DND-41 (cell line): Measurements from ENCODE around the gene PPP1R3G.
"Not testable (repeated sequence)": the region's sequence is repeated elsewhere in the genome, so short reads cannot be mapped to it uniquely, and the experiment has no call there.

ENCODE experiments used
- ATAC-seq: fragments of 200-7000 bp; cut with Tn5 transposase; 3 replicates; pipeline ENCODE4 v1.9.1; 2021; ENCODE audit warnings: low read depth; ENCODE audit not compliant: insufficient read depth
- DNase-seq: peaks from one replicate; pipeline ENCODE4 v3.0.0-alpha.2; 2020
- H2AFZ ChIP-seq: 2 replicates; pipeline ENCODE4 v1.6.0; 2012; ENCODE audit warnings: low read depth, low read length
- H3K27ac ChIP-seq: 2 replicates; pipeline ENCODE4 v1.5.1; 2012; ENCODE audit warnings: low read length, inconsistent platforms
- H3K27me3 ChIP-seq: fragments of 200-600 bp; sonication (generic); 2 replicates; pipeline ENCODE4 v1.6.0; 2012; ENCODE audit warnings: low read length, mild to moderate bottlenecking, inconsistent platforms; ENCODE audit not compliant: insufficient read depth, poor library complexity
- H3K36me3 ChIP-seq: 2 replicates; pipeline ENCODE4 v1.5.1; 2012; ENCODE audit warnings: low read length, inconsistent platforms; ENCODE audit not compliant: insufficient read depth
- H3K4me1 ChIP-seq: 2 replicates; pipeline ENCODE4 v1.5.1; 2012; ENCODE audit warnings: mild to moderate bottlenecking, low read length; ENCODE audit not compliant: insufficient read depth
- H3K4me2 ChIP-seq: 2 replicates; pipeline ENCODE4 v1.6.0; 2012; ENCODE audit warnings: mild to moderate bottlenecking, moderate library complexity, low read length, inconsistent platforms; ENCODE audit not compliant: insufficient read depth
- H3K4me3 ChIP-seq, 2 experiments: fragments of 200-600 bp in 1 of 2; shearing (Covaris generic) in 1 of 2; 2 replicates each; pipeline ENCODE4 v1.5.1; 2012 to 2016; ENCODE audit warnings: inconsistent platforms in 2 of 2, low read length in 2 of 2, mild to moderate bottlenecking in 2 of 2, low read depth in 1 of 2, moderate library complexity in 1 of 2
- H3K79me2 ChIP-seq: 2 replicates; pipeline ENCODE4 v1.6.0; 2012; ENCODE audit warnings: low read length, inconsistent platforms; ENCODE audit not compliant: insufficient read depth
- H3K9ac ChIP-seq: 2 replicates; pipeline ENCODE4 v1.6.0; 2012; ENCODE audit warnings: low read depth, mild to moderate bottlenecking, inconsistent platforms, low read length, moderate library complexity
- H3K9me3 ChIP-seq: 2 replicates; pipeline ENCODE4 v1.5.1; 2012; ENCODE audit warnings: low read length, moderate library complexity, mild to moderate bottlenecking, inconsistent platforms; ENCODE audit not compliant: insufficient read depth, severe bottlenecking
- H4K20me1 ChIP-seq: 2 replicates; pipeline ENCODE4 v1.6.0; 2012; ENCODE audit warnings: low read length; ENCODE audit not compliant: insufficient read depth
- EZH2 ChIP-seq: IDR thresholded peaks from 3 replicates; pipeline ENCODE4 v1.6.1; 2012; ENCODE audit warnings: borderline replicate concordance, low read depth, mild to moderate bottlenecking, moderate library complexity, low read length, inconsistent platforms; ENCODE audit not compliant: severe bottlenecking
- TF ChIP-seq, protein P1 (sequence below): IDR thresholded peaks from 2 replicates; pipeline ENCODE4 v1.5.1; 2012; ENCODE audit warnings: borderline replicate concordance, low read length, moderate library complexity, mild to moderate bottlenecking; ENCODE audit not compliant: poor library complexity, severe bottlenecking; ENCODE audit errors: extremely low read depth

PPP1R3G gene

DNA sequence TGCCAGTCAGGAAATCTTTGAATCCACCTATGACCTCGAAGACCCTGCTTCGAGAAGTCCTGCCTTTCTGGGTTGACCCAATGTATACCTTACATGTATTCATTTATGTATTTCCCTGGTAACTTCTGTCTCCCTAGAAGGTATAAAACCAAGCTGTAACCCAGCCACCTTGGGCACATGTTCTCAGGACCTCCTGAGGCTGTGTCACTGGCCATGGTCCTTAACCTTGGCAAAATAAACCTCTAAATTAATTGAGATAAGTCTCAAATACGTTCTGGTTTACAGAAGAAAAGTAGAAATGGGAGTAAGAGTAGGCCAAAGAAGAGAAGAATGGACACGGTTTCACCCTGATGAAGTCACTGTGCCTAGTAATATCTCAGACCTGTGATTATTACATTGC lies 30.0 kb upstream of the PPP1R3G start:
- Histone ChIP-seq H3K4me1 (no peaks in the 10 kb centered on the region), H3K9me3 (peaks cover 8% of the 10 kb centered on the region), H3K27me3 (no peaks in the 10 kb centered on the region), H3K79me2 (no peaks in the 10 kb centered on the region), H3K27ac (no peak overlapping the region), H3K9ac (no peak overlapping the region), H3K4me3 (no peak overlapping the region), H2AFZ (no peak overlapping the region), H3K36me3 (no peaks in the 10 kb centered on the region), H3K4me2 (no peak overlapping the region), H4K20me1 (no peaks in the 10 kb centered on the region)
- ATAC-seq, result no peak
- no peak for DNase-seq
- TF ChIP-seq, protein P1, sequence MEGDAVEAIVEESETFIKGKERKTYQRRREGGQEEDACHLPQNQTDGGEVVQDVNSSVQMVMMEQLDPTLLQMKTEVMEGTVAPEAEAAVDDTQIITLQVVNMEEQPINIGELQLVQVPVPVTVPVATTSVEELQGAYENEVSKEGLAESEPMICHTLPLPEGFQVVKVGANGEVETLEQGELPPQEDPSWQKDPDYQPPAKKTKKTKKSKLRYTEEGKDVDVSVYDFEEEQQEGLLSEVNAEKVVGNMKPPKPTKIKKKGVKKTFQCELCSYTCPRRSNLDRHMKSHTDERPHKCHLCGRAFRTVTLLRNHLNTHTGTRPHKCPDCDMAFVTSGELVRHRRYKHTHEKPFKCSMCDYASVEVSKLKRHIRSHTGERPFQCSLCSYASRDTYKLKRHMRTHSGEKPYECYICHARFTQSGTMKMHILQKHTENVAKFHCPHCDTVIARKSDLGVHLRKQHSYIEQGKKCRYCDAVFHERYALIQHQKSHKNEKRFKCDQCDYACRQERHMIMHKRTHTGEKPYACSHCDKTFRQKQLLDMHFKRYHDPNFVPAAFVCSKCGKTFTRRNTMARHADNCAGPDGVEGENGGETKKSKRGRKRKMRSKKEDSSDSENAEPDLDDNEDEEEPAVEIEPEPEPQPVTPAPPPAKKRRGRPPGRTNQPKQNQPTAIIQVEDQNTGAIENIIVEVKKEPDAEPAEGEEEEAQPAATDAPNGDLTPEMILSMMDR, result no peak
- no peak for TF ChIP-seq EZH2

DNA sequence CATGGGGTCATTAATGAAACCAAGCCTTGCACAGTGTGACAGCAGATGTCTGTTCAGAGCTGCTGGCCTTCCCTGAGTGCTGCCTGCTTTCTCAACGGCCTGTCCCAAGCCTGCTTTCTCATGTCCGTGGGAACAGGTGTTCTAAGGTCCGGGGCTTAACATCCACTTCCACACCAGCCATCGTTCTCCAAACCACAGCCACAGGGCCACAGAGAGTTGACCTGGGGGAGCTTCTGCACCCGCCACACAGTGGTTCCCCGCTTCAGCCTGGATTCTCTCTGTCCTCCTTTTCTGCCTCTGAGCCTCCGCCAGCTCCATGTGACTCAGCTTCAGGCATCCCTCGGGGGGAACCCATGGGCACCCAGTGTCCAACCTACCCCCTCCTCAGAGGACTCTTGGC lies 26.9 kb upstream of the PPP1R3G start:
- TF ChIP-seq, protein P1, result no peak
- TF ChIP-seq EZH2, result no peak
- ATAC-seq (no peak), DNase-seq (no peak)
- no peaks in the 10 kb centered on the region for H3K36me3 ChIP-seq
- H4K20me1 ChIP-seq, result no peaks in the 10 kb centered on the region
- H3K9me3 ChIP-seq, result no peaks in the 10 kb centered on the region
- no peak overlapping the region for H3K9ac ChIP-seq
- no peak overlapping the region for H3K27ac ChIP-seq
- no peaks in the 10 kb centered on the region for H3K27me3 ChIP-seq
- H3K79me2 ChIP-seq, result no peaks in the 10 kb centered on the region
- H3K4me3 ChIP-seq, result no peak overlapping the region
- H3K4me2 ChIP-seq, result no peak overlapping the region
- no peak overlapping the region for H2AFZ ChIP-seq
- no peaks in the 10 kb centered on the region for H3K4me1 ChIP-seq

DNA sequence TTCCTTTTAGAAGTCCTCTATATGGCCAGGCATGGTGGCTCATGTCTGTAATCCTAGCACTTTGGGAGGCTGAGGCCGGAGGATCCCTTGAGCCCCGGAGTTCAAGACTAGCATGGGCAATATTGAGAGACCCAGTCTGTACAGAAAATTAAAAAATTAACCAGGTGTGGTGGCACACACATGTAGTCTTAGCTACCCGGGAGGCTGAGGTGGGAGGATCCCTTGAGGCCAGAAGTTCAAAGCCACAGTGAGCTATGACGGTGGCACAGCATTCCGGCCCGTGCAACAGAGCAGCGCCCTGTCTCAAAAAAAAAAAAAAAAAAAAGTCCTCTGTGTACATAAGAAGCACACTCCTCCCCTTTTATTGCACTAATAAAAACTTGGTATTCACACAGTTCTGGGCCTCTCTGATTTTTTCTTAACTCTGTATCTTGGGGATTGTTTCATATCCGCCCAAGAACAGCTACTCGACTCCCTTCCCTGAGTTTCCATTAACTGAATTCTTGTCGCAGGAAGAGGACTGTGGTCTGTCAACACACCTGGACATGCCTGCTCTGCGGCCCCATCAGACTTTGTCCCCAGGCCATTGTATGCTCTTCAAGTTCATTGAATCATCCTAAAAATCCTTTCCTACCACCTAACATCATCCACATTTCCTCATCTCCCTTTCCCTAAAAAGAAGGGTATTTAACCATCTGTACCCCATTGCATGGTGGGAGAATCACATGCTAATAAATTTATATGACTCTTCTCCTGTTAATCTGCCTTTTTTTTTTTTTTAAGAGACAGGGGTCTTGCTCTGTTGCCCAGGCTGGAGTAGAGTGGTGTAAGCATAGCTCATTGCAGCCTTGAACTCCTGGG lies 25.9 kb upstream of the PPP1R3G start:
- ATAC-seq (no peak), DNase-seq (no peak)
- Histone ChIP-seq H3K4me3 (no peak overlapping the region), H3K9ac (no peak overlapping the region), H3K79me2 (no peaks in the 10 kb centered on the region), H3K36me3 (no peaks in the 10 kb centered on the region), H3K9me3 (no peaks in the 10 kb centered on the region), H3K27ac (no peak overlapping the region), H3K4me1 (no peaks in the 10 kb centered on the region), H3K4me2 (no peak overlapping the region), H3K27me3 (no peaks in the 10 kb centered on the region), H4K20me1 (no peaks in the 10 kb centered on the region), H2AFZ (no peak overlapping the region)
- TF ChIP-seq, protein P1, result no peak
- TF ChIP-seq EZH2, result no peak

DNA sequence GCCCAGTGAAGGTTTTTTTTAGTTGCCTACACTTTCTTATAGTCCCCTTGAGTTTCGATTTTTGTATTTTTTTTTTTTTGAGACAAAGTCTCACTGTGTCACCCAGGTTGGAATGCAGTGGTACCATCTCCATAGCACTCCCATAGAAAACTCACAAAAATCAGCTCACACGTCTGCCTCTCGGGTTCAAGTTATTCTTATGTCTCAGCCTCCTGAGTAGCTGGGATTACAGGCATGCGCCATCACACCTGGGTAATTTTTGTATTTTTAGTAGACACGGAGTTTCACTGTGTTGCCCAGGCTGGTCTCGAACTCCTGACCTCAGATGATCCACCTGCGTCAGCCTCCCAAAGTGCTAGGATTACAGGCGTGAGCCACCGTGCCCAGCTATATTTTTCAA lies 24.7 kb upstream of the PPP1R3G start:
- not testable (repeated sequence) for H4K20me1 ChIP-seq, H3K9ac ChIP-seq, H3K9me3 ChIP-seq, H3K4me3 ChIP-seq, H3K27me3 ChIP-seq, ATAC-seq, H3K36me3 ChIP-seq, H2AFZ ChIP-seq, H3K4me2 ChIP-seq, DNase-seq, H3K79me2 ChIP-seq, H3K27ac ChIP-seq, H3K4me1 ChIP-seq
